Fibroblast of the aortic adventitia (primary cell): ENCODE results near the gene RAB40C. TPM values are rescaled to one million over a fixed set of nuclear protein-coding genes. Genes with fewer than 3 reads are reported as not detected.
A peak's percentile ranks its signal among the peaks of the same experiment; 100 is the strongest.

ENCODE experiments used
- DNase-seq: peaks from one replicate; pipeline ENCODE4 v3.0.0-alpha.2; 2010; ENCODE audit warnings: low read depth
- H3K4me3 ChIP-seq: 2 replicates; pipeline ENCODE4 v1.5.1; 2011; ENCODE audit warnings: low read depth, mild to moderate bottlenecking, control low read depth, low read length, moderate library complexity
- CTCF ChIP-seq: IDR thresholded peaks from 2 replicates; pipeline ENCODE4 v1.5.1; 2011; ENCODE audit warnings: mild to moderate bottlenecking, low read length, control low read depth, inconsistent platforms; ENCODE audit not compliant: insufficient read depth
- total RNA-seq: library from RNA; depleted of rRNA; stranded (reverse); fragments of >200 nt; gene quantifications from 2 replicates; pipeline ENCODE4 v1.2.3, GENCODE V29; 2012; ENCODE audit warnings: low replicate concordance

The RAB40C gene
- total RNA-seq, 1 donor, result 12.0 TPM

- no peak for TF ChIP-seq CTCF
- H3K4me3 ChIP-seq, result no peak overlapping the region
- DNase-seq, result no peak
Measured at GRCh38 chr16:633336-634050, 43.6 kb downstream of the RAB40C start.

- no peak for TF ChIP-seq CTCF
- H3K4me3 ChIP-seq, result no peak overlapping the region
- DNase-seq, result no peak
Measured at GRCh38 chr16:634051-634670, 44.3 kb downstream of the RAB40C start.

GRCh38 chr16:634996-635395, 45.1 kb downstream of the RAB40C start:
- no peak for TF ChIP-seq CTCF
- peak overlapping the region; percentile 91 for H3K4me3 ChIP-seq
- DNase-seq, result no peak

GRCh38 chr16:635573-636205, 45.8 kb downstream of the RAB40C start:
- TF ChIP-seq CTCF, result no peak
- H3K4me3 ChIP-seq, result peak overlapping the region; percentile 91
- no peak for DNase-seq

- H3K4me3 ChIP-seq, result peak within 1 kb of the TSS; percentile 91
- peak; percentile 93 for DNase-seq
- no peak for TF ChIP-seq CTCF
Measured at GRCh38 chr16:636206-637080, 46.6 kb downstream of the RAB40C start, which contains the start of gene METTL26. METTL26 (minus strand) TSS chr16:636305; CDS start chr16:636290, 15 bp downstream.
